Myocyte (in vitro differentiated cells): ENCODE results near the gene ARNT2. TPM values are rescaled to one million over a fixed set of nuclear protein-coding genes. Genes with fewer than 3 reads are reported as not detected.

ENCODE experiments used
- DNase-seq: peaks from one replicate; pipeline ENCODE4 v3.0.0-alpha.2; 2012; ENCODE audit warnings: low read depth
- total RNA-seq: library from RNA; depleted of rRNA; stranded (reverse); fragments of >200 nt; gene quantifications from 2 replicates; pipeline ENCODE4 v1.2.3, GENCODE V29; 2014

The ARNT2 gene
- total RNA-seq, 1 donor from 2014 or later = 26.6 TPM

DNA sequence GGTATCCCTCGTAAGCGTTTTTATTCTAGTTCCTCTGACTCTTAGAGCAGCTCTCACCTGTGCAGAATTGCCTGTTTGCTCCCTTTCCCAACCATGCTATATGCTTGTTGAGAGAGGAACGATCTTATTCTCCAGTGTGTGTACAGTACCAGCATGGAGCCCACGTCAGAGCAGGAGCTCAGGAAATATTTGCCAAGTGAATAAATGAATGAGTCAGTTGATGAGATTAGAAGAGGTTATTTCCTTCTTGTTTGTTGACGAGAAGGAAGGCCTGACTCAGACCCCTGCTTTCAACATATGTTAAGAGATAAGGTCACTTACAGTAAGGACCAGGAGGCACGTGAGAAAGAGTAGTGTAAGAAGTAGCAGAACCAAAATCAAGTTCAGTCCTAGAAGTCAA, 184.6 kb downstream of the ARNT2 start:
- DNase-seq = no peak

DNA sequence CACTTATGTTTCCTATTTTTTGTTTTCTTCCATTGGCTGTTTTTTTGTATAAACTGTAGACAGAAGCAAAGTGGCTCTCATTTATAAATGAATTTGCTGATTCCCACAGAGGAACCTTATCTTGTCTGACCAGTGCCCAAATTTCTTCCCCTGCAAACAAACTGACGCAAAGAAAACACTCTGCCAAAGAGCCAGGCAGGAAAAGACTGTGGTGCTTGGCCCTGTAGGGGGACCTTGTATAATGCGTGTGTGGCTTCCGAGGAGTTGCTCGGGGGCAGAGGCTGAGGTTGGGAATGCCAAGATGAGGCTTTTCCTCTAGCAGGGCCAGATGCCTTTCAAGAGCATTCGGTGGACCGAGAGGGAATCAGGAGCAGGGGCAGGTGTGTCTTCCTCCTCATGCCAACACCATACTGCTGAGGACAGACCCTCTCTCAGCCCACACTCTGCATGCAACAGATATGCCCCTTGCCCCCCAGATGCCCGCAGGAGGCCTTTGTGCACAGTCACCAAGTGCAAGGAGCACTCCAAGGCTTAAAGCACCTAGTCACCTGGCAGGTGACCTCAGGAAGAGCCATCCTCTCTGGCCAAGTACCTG, 186.7 kb downstream of the ARNT2 start:
- DNase-seq = no peak

DNA sequence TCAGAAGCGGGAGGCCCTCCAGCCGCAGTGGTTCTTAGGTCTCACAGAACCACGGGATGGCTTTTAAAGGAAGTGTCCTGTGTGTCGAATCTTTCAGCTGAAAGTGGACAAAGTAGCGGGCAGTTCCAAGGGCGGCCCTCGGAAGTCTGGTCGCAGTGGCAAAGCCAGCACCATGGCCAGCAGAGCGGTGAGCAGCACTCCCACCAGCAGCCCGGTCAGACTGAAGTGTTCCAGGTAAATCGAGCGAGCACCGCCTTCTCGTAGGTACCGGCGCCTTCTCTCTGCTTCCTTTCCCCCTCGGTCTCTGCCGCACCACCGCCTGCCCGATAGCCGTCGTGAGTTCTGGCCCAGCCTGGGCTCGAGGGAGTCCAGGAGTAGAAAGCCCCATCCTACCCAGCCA, 187.3 kb downstream of the ARNT2 start:
- DNase-seq = no peak

DNA sequence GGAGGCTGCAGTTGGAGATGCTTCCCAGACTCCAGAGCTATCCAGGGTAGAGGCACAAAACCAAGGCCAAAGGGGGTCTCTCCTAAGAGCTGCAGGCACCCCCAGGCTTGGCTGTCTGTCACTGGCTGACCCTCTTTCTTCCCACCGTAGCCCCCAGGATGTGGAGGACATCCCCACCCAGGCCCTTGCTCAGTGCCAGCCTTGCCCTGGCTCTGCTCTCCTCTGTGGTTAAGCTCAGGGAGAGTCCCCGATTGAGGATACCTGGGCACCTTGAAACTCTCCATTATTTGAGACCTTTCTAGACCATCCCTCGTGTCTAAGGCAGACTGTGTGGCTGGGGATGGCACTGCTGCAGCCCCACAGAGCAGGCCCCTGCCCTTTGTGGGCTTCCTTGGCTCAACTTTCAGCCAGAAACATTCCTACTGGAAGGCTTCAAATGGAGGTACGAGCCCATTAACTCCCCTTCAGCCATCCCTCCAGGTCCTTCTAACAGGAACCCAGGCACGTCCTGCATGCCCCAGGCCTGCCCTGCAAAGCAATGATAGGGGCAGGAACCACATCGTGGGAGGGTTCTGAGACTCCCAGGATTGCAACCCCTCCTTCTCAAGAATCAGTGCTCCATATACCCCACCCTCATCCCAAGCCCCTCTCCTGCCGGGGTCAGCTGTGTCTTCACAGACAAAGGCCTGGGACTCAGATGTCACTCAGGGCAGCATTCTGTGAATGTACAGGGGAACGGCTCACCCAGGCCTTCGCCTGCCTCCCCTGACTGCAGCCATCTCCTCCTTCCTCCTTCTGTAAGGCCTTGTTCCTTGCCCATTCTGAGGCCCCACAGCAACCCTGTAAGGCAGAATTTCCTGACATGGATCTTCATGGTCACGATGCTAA, 188.0 kb downstream of the ARNT2 start:
- no peak for DNase-seq

DNA sequence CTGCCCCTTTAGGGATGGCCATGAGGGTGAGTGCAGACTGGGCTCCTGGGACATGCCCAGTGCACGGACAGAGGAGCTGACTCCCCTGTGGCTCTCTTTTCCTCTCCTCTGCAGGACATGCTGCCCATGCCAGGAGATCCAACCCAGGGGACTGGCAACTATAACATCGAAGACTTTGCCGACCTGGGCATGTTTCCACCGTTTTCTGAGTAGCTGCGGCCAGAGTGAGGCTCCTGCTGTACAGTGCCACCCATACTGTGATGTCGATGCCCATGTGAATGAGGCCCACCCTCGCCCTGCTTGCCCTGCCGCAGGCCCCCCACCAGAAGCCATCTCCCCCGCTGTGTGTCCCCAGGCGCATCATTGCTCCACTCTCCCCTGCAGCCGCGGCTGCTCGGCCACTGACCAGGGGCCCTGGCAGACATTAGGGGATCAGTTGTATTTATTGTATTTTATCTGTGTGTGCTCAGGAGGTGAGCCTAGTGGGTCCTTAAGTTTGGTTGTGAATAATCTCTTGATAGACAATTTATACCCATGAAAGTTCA, 189.4 kb downstream of the ARNT2 start:
- no peak for DNase-seq

DNA sequence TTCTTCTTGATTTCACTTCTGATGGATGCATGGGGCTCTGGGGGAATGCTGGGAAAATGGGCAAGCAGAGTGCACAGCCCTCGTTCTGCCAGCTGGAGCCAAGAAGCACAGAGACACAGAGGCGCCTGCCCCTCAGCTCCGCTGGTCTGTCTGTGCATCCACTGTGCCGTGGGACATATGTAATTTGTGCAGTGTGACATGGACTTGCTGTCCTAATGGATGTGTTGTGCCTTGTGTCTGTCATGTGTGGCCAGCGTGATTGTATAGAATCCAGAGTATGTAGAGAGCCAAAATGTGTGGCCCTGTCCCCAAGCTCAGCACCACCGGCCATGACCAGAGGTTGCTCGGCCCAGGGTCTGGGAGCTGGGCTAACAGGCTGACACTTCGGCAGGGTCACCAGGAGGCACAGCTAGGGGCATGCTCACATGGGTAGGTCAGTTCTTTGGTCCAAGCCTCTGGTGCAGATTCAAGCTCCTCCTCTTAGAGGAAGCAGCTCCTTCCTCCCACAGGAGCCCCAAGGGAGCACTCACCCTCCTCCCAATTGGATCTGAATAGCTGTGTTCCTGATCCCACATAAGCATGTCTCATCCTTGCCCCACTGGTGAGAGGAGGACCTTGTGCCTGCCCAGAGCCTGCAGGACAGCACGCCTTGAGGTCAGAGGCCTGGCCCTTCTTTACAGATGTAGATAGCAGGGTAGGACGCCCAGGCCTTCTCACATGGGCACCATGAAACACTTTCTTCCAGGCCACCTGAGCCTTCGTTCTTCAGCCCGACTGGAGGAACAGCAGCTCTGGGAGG, 190.1 kb downstream of the ARNT2 start:
- DNase-seq = no peak

DNA sequence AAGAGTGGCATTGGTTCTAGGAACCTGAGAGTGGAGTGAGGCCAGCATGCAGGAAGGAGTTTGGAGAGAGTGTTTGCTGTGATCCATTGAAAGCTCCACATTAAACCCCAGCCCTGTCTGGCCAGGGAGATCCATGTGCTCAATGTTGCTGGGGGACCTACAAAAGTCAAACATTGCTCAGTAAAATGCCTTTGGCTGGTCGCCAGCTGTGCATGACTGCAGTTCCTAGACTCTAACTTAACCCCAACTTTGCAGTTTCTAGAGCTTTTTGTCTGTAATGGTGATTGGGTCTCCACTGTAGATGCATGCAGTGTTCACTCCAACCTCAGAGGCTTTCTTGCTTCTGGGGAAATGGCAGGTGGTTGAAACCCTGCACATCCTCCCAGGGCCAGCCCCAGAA, 191.2 kb downstream of the ARNT2 start:
- DNase-seq = no peak

DNA sequence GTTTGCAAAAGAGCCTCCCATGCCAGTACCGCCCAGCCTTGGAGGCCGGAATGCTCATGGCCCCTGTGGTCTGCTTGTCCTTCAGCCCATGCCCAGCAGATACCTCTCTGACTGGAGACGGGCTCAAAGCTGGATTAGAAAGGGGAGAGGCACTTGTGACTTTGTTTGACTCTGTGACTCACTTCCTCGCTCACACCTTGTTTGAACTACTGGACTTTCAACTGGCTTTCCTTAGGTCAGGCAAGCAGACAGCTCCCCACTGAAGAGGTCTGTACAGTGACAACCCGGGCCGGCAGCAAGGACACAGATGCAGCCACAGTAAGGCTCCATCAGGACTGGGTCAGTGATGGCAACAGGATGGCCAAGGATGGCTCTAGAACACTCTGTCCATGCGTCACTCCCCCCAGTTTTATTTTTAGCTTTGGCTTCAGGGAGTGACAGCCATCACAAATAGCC, 192.4 kb downstream of the ARNT2 start:
- no peak for DNase-seq

DNA sequence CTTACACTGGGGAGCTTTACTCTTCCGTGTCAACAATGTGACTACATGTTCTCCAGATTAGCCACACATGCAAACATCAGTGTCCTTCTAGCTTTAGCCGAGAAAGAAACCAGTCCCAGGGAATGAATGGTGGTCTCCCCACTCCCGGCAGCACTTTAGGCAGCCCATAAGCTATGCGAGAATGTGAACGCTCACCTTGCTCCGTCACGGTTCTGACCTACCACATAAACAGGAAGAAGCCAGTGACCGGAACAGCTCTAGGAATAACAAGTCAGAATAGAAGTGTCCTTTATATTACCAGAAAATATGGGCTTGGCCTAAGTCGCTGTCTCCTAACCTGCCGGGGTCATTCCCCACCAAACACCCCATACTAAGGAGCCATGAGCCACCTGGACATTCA, 192.9 kb downstream of the ARNT2 start:
- no peak for DNase-seq

DNA sequence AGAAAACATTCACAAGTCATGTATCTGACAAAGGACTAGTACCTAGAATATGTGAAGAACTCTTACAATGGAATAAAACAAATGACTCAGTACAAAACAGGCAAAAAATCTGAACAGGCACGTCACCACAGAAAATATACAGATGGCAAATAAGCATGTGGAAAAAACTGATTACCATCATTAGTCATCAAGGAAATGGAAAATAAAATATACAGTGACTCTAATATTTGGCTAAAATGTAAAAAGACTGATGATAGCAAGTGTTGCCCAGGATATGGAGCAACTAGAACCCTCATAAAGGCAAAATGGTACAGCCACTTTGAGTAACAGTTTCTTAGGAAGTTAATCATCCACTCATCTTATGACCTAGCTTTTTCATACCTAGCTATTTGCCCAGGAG, 195.2 kb downstream of the ARNT2 start:
- DNase-seq = no peak

DNA sequence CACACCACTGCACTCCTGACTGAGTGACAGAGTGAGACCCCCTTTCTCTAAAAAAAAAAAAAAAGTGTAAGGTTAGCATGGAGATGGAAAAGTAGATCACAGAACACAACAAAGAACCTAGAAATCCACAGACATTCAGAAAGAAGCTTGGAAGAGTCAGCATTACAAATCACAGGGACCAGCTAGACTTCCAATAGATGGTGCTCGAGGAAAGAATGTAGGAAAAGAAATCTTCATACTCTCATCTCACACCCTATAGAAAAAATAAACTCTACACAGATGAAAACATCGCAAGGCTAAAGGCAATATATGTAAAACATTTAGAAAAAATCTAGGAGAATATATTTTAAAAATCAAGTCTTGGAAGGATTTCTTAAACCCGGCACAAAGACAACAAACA, 196.4 kb downstream of the ARNT2 start:
- DNase-seq = no peak

DNA sequence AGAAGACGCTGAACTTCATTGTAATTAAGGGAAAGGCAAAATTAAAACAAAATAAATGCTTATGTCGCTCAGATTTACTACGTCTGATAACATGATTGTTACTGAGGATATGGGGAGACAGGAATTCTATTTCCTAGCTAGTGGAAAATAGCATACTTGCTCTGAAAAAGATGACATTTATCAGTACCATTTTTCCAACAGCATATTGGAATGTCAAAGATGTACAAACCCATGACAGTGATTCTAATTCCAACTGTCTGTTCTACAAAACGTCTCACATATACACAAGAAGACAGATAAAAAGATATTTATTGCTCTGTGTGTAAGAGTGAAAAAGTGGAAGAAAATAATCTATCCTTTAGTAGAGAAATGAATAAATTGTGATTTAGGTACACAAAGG, 197.1 kb downstream of the ARNT2 start:
- DNase-seq = no peak

DNA sequence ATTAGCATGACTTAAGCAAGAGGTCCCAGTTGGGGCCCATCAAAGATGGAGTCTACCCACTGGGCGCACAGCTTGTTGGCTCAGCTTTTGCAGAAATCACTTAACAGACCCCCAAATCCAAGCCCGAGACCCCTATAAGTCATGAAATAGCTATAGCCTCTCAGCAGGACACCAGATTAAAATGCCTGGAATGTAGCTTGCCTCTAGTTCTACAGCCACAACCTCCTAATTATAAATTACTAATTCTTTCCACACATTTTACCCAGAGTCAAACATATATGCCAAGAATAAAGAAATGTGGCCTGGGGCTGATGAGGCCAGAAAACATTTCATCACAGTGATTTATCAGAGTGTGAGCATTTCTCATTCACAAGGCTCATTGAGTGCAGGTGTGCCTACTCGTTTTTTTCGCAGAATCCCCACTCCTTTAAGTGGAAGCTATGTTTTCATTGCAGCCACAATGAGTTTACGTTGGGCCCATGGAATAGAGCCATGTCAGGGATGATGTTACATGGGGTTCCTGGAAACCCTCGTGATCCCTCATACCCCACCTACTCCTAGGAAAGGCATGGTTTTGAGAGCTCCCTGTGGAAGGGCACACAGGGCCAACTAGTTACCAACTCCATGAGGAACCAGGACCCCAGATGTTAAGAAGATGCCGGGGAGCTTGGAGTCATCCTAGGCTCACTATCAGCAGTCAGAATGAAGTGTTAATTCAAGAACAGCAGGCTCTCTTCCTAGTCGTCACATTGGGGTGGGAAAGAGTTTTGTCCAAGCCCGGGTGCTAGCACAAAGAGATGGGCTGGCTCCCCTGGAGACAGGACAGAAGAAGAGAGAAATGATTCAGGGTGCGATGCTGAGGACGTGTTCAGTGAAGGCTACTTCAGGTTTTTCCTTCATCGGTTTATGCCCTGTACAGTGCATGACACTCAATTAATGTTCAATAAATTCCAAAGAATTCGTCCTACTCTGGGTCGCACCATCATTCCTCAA, 200.7 kb downstream of the ARNT2 start:
- DNase-seq = no peak

DNA sequence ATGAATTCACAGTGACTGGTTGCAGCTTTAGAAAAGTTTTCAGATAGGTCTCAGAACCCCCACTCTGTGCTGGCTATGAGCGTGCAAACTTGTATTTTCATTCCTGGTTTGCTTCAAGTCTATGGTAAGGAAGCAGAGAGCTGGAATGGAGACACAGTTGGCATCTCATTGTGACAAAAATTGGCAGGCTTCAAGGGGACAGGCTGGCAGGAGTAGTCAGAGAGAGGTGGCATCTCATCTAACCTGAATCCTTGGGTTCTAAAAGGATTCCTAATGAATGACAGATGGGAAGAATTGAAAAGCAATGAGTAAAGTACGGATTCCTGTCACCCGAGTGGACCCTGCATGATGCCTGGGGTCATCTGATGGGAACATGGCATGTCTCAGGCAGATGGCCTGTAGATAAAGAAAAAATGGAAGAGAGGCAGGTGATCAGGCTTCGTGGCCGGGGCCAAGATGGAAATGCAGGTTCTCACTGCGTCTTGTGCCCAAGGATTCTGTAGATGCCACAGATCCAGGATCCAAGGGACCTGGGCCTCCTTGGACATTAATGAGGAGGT, 201.5 kb downstream of the ARNT2 start:
- DNase-seq = no peak

DNA sequence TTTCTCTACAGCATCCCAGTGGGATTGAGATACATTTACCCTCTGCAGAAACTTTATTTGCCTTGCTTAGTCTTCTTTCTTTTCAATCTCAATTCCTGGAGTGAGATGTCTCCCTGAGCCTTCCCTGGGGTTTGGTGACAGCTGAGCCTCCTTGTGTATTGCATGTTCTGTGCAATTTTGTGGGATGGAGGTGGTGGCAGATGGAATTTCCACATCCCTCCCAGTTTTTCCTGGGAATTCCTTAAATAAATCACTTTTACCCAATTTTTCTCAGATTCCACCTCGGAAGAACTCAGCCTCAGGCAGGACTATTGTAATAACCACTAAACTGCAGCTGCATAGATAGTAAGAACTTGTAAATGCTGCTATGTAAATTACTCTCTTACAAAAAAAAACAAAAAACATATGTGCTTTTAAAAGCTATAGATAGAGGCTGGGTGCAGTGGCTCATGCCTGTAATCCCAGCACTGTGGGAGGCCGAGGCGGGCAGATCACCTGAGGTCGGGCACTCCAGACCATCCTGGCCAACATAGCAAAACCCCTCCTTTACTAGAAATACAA, 202.4 kb downstream of the ARNT2 start:
- no peak for DNase-seq

DNA sequence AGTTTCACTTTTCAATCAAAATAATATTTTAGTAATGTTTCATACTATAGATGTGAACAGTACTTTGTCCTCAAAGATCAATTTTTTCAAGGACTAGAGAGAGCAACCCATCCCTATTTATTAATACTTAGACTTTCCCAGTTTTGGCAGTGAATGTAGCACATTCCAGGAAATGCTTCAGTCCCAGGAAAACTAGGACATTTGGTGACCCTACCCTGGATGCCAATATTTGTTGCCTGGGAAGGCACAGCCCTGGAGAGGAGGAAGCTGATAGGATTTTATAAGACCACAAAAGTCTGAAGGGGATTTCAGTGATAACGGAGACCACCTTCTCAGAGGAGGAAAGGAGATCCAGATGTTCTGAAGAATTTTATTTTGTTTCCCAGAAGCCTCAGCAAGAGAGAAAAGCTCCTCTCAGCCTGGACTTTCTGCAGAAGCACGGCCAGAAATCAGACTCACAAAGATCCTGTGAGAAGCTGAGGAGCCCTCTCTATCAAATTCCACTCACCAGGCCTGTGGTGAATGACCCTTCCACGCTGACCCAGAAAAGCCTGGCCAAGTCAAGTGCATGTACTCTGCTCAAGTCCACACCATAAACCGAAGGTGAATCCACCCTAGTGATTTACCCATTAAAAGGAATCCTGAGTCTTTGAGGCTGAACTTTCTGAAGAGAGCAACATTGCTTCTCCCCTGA, 203.3 kb downstream of the ARNT2 start:
- no peak for DNase-seq

DNA sequence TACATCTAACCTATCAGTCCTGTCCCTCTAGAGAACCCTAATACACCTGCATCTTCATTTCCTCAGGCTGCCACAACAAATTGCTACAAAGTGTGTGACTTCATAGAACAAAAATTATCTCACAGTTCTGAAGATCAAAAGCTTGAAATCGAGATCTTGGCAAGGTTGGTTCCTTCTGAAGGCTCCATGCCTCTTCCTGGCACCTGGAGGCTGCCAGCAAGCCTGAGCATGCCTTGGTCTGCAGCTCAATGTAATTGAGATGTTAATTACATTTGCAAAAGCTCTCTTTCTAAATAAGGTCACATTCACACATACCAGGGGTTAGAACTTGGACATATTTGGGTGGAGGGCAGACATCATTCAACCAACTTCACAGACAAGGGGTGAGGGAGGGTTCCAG, 204.5 kb downstream of the ARNT2 start:
- no peak for DNase-seq

DNA sequence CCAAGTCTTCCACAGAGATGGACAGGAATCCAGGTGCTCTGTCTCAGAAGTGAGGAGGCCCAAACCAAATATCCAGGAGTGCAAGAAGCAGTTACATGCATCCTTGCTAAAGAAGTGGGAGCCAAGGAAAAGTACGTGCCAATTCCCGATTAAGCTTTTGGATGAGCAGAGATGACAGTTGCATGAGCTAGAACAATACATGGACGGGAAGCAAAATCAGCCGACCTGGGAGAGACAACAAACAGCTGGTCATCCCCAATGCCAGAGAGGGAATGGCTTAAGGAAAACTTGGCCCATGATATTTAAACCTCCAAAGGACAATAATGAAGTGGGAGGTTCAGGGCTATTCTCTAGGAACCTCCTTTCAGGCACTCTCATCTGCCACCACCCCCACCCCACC, 204.9 kb downstream of the ARNT2 start:
- DNase-seq = no peak

DNA sequence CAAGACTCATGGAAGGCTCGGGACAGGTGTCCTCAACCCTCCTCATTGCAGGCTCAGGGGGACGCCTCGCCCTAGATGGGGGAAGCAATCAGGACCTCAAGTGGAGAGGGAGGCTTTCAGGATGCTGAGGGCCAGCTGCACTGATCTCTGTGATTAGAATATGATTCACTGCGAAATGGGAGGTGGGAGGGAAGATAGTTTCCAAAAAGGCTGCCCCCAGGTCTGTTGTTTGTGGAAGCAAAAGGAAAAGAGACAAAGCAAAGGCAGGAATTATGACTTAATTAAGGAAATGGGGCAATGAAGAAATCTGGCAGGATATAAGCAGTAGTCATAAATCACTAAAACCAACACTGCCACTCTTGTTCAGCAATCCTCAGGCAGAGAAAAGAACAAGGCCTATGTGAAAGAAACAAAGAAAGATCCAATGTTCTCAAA, 205.3 kb downstream of the ARNT2 start:
- DNase-seq = no peak
